Neural cell (in vitro differentiated cells): Measurements from ENCODE around the gene CNTF.

ENCODE experiments used
- CTCF ChIP-seq: fragments of 450-650 bp; IDR thresholded peaks from 2 replicates; pipeline ENCODE4 v1.5.1; 2014; ENCODE audit warnings: antibody characterized with exemption, mild to moderate bottlenecking, moderate library complexity; ENCODE audit not compliant: poor library complexity, severe bottlenecking
- EP300 ChIP-seq: fragments of 450-650 bp; conservative IDR thresholded peaks from 2 replicates; pipeline ENCODE4 v1.6.1; 2014; ENCODE audit warnings: antibody characterized with exemption, mild to moderate bottlenecking, moderate library complexity; ENCODE audit not compliant: poor library complexity, severe bottlenecking
- EZH2 ChIP-seq: fragments of 200-600, 300-800 bp; shearing (Covaris generic), sonication (generic); IDR thresholded peaks from 2 replicates; pipeline ENCODE4 v1.6.1; 2014; ENCODE audit warnings: antibody characterized with exemption, low read length, borderline replicate concordance, mild to moderate bottlenecking; ENCODE audit not compliant: insufficient read depth, poor library complexity, severe bottlenecking
- POLR2AphosphoS5 ChIP-seq: IDR thresholded peaks from 2 replicates; pipeline ENCODE4 v1.6.1; 2012
- RAD21 ChIP-seq: fragments of 450-650 bp; conservative IDR thresholded peaks from 2 replicates; pipeline ENCODE4 v1.6.1; 2014; ENCODE audit warnings: antibody characterized with exemption, mild to moderate bottlenecking, moderate library complexity
- SMC3 ChIP-seq: fragments of 450-650 bp; conservative IDR thresholded peaks from 2 replicates; pipeline ENCODE4 v1.6.1; 2014; ENCODE audit warnings: antibody characterized with exemption, mild to moderate bottlenecking, moderate library complexity; ENCODE audit not compliant: poor library complexity
- TAF1 ChIP-seq: IDR thresholded peaks from 2 replicates; pipeline ENCODE4 v1.6.1; 2012; ENCODE audit warnings: low read depth
- TF ChIP-seq, protein P1 (sequence below): IDR thresholded peaks from 2 replicates; pipeline ENCODE4 v1.6.1; 2012; ENCODE audit warnings: borderline replicate concordance

GRCh38 chr11:58659404-58659803 lies 36.9 kb downstream of the CNTF start:
- no peak for TF ChIP-seq EP300
- no peak for TF ChIP-seq CTCF
- no peak for TF ChIP-seq SMC3
- no peak for TF ChIP-seq EZH2
- no peak for TF ChIP-seq POLR2AphosphoS5
- no peak for TF ChIP-seq TAF1
- TF ChIP-seq RAD21, result no peak
- TF ChIP-seq, protein P1, sequence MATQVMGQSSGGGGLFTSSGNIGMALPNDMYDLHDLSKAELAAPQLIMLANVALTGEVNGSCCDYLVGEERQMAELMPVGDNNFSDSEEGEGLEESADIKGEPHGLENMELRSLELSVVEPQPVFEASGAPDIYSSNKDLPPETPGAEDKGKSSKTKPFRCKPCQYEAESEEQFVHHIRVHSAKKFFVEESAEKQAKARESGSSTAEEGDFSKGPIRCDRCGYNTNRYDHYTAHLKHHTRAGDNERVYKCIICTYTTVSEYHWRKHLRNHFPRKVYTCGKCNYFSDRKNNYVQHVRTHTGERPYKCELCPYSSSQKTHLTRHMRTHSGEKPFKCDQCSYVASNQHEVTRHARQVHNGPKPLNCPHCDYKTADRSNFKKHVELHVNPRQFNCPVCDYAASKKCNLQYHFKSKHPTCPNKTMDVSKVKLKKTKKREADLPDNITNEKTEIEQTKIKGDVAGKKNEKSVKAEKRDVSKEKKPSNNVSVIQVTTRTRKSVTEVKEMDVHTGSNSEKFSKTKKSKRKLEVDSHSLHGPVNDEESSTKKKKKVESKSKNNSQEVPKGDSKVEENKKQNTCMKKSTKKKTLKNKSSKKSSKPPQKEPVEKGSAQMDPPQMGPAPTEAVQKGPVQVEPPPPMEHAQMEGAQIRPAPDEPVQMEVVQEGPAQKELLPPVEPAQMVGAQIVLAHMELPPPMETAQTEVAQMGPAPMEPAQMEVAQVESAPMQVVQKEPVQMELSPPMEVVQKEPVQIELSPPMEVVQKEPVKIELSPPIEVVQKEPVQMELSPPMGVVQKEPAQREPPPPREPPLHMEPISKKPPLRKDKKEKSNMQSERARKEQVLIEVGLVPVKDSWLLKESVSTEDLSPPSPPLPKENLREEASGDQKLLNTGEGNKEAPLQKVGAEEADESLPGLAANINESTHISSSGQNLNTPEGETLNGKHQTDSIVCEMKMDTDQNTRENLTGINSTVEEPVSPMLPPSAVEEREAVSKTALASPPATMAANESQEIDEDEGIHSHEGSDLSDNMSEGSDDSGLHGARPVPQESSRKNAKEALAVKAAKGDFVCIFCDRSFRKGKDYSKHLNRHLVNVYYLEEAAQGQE, result no peak
